Measurements from ENCODE around the gene ERC1.
A peak's percentile ranks its signal among the peaks of the same experiment; 100 is the strongest.

The ERC1 gene

DNA sequence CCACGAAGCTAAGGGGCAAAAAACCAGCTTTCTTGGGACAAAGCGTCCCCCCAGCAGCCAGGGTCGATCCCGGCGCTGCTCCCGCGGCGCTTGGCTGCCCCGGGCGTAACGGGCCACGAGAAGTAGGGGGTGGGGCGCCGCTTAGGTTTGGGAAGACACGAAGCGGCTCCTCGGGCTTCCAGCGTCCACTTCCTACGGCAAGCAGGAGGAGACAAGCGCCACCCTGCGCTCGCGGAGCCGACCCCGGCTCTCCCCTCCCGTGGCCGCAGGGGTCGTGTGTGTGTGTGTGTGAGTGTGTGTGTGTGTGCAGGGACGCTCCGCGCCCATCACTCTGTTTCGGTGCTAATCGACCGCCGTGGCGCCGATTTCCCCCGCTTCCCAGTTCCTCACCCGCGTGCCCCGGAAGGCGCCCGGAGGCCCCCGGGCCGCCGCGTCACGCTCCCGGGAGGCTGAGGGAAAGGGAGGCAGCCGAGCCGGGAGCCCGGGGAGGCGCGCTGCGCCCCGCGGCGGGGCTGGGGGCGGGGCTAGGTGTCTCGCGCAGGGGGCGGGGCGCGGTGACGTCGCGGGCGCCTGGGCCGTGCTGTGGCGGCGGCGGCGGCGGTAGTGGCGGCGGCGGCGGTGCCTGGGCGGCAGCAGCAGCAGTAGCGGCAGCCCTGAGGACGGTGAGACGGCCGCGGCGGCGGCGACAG, at the start of gene ERC1:
Gene ERC1, plus strand, starts transcription at position 563 of the 689 bp plus-strand sequence. CDS start 36,681 bp downstream, outside the sequence.
- DNase-seq (ENCODE audit: low read depth in 2 of 2): peak; percentile 83

DNA sequence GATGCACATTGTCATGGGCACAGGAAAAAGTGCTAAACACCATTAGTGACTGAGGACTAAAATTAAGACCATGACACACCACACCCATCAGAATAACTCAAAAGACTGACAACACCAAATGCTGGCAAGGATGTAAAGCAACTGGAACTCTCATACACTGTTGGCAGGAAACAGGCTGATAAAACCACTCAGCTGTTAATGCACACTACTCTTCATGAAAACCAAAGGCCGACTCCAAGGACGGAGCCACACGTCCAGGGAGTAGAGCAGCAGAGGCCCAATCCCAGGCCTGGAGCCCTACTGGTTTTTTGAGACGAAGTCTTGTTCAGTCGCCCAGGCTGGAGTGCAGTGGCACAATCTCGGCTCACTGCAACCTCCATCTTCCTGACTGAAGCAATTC, 48.0 kb upstream of the ERC1 start:
- no peak for DNase-seq (ENCODE audit: low read depth in 2 of 2)

DNA sequence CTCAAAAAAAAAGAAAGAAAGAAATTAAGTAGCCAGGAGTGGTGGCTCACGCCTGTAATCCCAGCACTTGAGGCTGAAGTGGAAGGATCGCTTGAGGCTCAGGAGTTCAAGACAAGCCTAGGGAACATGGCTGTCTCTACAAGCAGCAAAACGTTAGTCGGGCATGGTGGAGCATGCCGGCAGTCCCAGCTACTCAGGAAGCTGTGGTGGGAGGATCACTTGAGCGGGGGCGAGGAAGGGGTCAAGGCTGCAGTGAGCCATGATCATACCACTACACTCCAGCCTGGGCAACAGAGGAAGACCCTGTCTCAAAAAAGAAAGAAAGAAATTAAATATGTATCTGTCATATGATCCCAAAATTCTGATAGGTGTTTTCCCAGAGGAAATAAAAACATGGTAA, 46.8 kb upstream of the ERC1 start:
- DNase-seq (ENCODE audit: low read depth in 2 of 2): no peak

DNA sequence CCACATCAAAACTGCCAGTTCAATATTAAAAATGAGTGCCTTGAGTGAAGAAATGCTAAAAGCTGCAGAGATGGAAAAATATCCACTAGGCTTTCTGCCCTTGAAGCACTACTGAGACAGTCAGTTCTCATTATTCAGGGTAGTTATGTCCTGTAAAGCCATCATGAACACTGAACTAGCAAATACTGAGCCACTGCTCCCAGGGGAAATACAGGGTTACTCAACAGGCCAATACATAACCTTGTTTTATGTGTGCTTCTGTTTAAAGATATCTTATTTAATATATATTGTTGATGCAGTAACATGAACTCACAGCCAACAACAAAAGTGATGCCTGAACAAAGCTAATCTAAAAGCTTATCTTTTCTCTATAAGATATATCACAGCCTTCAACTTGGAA, 44.8 kb upstream of the ERC1 start:
- DNase-seq (ENCODE audit: low read depth in 2 of 2): no peak

DNA sequence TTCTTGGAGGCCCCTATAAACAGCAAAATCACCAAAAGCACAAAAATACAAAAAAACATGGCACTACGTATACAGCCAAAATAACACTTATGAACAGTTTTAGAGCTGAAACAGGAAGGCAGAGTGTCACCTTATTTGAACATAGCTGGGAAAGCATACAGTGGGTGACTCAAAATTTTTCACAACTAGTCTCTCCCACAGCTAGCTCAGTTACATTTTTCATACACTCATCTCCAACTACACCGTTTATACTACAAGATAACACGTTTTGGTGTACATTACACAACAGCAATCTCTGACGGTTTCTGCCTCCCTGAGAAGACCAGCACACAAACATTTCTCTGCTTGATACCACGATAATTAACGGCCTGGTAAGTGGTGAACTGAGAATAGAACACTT, 44.4 kb upstream of the ERC1 start:
- DNase-seq (ENCODE audit: low read depth in 2 of 2): no peak

DNA sequence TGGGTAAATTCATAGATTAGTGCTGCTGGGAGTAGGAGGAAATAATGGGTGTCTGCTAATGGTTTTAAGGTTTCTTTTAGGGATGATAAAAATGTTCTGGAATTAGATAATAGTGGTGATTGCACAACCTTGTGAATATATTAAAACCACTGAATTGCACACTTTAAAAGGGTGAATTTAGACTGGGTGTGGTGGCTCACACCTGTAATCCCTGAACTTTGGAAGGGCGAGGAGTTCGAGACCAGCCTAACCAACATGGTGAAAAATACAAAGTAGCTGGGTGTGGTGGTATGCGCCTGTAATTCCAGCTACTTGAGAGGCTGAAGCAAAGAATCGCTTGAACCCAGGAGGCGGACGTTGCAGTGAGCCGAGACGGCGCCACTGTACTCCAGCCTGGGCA, 42.8 kb upstream of the ERC1 start:
- DNase-seq (ENCODE audit: low read depth in 2 of 2): no peak

DNA sequence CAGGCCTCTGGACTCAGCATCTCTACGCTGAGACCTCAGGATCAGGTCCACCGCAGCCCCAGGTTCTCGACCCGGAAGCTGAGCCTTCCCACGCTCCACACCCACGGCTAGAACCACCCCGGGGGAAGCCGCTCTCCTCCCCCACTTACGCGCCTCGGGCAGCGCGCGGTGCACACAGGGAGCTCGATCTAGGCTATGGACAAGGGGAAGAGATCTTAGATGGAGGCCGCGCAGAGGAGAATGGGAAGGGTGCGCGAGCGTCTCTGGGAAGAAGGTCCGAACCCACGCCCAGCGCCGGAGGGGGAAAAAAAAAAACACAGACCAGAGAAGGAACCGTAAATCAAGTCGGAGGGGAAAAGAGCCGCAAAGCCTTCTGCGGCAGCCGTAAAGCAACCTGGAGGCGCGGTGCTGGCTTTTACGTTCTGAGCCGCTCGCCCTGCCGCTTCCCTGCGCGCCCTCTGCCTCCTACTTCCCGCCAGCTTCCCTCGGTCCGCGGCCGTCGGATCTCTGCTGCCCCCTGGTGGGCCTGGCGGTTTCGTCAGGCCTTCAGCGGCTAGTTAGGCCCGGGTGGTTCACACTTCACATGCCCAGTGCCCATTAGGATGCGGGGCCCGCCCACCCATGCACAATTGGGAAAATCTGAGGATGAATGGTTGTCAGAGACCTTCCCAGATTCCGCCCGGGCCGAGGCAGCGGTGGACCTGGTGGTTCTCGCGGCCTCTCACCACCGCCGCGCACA, 41.4 kb upstream of the ERC1 start, which contains the start of gene RAD52:
Gene RAD52, minus strand, starts transcription at position 242 of the 739 bp plus-strand sequence. CDS start 16,636 bp downstream, outside the sequence.
- DNase-seq (ENCODE audit: low read depth in 2 of 2): peak; percentile 96 to 98

DNA sequence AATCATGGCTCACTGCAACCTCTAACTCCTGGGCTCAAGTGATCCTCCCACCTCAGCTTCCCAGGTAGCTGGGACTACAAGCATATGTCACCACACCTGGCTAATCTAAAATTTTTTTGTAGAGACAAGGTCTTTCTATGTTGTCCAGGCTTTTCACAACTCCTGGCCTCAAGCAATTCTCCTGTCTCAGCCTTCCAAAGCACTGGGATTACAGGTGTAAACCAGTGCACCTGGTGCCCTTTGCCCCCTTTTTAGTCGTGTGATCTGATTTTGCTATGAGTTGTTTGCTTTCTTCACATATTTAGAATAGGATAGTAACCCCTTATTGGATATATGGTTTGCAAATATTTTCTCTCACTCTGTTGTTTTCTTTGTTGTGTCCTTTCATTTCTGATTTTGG, 39.8 kb upstream of the ERC1 start:
- no peak for DNase-seq (ENCODE audit: low read depth in 2 of 2)

DNA sequence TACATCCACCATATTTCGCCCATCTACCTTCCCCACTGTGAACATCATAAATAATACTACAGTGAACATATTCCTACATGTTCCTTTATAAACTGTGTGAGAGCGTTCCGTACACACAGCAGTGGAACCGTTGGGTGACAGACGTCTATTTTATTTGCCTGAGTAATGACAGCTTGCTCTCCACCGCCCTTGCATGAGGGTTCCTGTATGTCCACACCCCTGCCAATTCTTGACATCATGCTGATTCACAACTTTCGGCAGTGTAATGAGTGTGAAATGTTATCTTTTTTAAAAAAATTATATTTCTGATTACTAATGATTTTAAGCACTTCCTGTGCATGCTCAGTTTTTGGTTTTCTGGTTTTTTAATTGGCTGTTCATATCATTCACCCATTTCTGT, 37.2 kb upstream of the ERC1 start:
- DNase-seq (ENCODE audit: low read depth in 2 of 2): peak in 1 of 2 donors; percentile 13

DNA sequence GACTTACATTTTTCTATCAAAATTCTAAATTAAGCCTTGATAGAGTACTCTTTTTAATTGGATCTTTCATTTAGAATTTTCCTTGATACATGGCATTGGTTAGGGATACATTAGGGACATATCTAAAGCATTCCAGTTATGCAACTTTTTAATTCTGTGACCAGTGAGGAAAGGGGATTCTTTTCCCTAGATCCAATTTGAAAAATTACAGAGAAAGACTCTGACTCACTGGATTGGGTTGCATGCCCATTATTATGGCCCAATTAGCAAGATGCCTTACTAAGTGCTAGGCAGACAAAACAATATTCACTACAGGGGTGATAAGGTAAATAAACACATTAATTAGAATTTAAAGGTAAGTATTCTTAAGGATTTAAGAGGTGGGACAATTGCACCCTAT, 36.3 kb upstream of the ERC1 start:
- DNase-seq (ENCODE audit: low read depth in 2 of 2): no peak

DNA sequence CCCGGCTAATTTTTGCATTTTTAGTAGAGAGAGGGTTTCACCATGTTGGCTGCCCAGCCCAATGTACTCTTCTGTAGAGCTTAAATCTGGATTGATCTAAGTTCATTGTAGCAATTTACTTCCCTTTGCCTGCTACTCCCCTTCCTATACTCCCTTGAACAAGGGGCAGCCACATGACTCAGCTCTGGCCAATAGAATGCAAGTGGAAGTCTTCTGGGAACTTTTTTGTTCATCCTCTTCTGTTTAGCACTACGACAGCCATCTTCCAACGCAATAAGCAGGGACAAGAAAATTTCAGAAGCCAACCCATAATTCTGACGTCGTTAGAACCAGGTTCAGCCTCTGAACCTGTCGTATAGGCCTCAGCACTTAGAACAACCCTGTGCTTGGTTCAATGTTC, 35.1 kb upstream of the ERC1 start:
- DNase-seq (ENCODE audit: low read depth in 2 of 2): no peak

DNA sequence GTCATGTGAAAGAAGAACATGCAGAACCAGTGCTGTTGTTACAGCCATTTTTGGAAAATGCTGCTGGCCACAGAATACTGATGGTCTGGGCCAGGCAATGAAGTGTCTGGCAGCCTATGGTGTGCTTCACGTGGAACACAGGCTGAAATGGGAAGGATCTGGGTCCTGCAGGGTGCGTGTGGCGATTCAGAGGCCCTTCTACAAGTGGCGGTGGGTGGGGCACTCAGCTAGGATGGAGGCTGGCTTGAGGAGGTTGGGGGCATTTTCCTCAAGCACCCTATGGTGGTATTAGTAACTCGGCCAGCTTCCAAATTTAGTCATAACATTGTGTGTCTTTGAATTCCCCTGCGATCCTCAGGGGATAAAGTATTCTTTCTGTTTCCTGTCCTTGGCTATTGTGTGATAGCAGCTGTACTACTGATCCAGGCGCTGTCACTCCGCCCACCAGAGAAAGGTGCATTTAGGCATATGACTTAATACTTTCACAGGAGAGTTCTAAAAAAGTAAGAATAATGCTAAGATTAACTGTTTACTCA, 32.4 kb upstream of the ERC1 start:
- DNase-seq (ENCODE audit: low read depth in 2 of 2): no peak

DNA sequence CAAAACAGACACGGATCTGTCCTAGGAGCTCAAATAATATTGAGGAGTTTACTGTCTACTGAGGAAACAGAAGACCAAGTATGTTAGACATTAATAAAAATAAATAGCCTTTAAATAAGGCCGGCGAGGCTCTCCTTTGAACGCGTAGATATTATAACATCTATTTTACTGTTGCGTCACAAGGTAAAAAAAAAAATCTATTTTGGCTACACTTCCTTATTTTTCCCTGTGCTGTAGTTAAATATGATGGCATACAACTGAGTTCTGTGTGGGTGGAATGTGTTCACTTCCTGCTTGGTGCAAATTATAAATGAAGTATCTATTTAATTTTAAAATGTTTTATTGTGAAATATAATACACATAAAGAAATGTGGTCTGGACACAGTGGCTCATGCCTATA, 24.3 kb upstream of the ERC1 start:
- DNase-seq (ENCODE audit: low read depth in 2 of 2): no peak

DNA sequence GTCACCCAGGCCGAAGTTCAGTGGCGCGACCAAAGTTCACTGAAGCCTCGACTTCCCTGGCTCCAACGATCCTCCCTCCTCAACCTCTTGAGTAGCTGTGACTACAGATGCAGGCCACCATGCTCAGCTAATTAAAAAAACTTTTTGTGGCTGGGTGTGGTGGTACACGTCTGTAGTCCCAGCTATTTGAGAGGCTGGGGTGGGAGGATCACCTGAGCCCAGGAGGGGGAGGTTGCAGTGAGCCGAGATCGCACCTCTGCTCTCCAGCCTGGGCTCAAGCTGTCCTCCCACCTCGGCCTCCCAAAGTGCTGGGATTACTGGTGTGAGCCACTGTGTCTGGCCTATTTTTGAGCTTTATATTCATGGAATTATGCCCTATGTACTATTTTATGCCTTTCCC, 23.4 kb upstream of the ERC1 start:
- no peak for DNase-seq (ENCODE audit: low read depth in 2 of 2)

DNA sequence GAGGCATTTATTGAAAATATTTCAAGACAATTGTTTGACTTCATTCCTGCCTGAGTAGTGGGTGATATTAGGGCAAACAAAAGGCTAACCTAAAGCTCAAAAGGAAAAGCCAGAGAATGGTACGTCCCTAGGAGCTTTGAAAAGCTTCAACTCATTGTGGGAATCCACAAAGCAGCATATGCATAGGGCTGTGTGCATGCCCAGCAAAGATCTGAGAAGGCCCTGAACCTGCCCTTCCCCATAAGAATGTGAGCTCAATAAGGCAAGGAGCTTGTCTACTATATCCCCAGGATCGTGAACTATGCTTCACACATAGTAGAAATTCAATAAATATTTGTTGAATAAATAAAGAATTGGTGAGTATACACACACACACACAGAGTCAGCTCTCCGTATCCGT, 22.5 kb upstream of the ERC1 start:
- DNase-seq (ENCODE audit: low read depth in 2 of 2): no peak

DNA sequence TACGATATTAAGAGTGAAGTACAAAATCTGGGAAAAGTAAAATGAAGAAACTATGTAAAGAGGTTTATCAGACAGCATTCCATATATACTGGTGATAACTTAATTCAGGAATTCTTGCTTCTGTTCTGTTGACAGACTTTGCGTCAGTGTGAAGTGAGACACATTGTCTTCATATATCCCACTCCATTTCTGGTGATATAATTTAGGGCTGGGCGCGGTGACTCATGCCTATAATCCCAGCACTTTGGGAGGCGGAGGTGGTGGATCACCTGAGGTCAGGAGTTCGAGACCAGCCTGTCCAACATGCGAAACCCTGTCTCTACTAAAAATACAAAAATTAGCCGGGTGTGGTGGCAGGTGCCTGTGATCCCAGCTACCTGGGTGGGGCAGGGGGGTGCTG, 21.2 kb upstream of the ERC1 start:
- DNase-seq (ENCODE audit: low read depth in 2 of 2): no peak

DNA sequence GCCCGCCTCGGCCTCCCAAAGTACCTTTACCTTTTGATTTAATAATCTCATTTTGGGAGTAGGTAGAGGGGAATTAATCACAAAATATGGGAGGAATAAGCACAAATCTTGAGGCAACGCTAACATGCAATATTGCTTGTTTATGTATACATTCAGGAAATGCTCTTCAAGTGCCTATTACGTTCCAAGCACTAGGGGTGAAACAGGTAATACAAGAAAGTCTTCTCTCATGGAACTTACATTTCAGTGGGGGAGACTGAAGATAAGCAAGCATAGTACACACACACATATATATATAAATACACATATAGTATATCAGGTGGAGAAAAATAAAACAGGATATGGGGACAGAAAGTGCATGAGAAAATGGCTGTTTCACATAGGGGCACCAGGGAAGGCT, 19.0 kb upstream of the ERC1 start:
- DNase-seq (ENCODE audit: low read depth in 2 of 2): no peak

DNA sequence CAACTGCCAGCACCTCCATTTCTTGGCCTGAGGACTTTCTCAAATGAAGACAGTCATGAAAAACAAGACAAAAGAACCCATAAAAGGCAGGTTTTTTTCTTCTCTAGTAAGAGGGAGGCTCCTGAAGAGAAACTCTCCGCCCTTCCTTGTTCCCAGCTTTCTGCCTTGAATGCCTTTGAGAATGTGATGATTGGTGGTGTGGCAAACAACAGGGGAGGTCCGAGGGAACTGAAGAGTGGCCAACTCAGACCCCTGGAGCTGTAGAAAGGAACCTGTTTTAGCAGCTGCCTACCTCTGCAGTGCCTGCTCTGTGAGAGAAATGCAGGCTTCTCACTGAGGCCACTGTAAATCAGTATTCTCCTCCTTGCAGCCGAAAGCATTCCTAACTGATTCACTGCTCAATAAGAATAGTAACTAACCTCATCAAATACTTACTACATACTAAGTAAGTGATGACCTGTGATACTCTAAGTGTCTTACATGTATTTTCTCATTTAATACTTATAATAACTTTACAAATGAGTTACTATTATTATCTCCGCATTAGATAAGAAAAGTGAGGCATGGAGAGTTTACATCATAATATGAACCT, 16.7 kb upstream of the ERC1 start:
- DNase-seq (ENCODE audit: low read depth in 2 of 2): no peak

DNA sequence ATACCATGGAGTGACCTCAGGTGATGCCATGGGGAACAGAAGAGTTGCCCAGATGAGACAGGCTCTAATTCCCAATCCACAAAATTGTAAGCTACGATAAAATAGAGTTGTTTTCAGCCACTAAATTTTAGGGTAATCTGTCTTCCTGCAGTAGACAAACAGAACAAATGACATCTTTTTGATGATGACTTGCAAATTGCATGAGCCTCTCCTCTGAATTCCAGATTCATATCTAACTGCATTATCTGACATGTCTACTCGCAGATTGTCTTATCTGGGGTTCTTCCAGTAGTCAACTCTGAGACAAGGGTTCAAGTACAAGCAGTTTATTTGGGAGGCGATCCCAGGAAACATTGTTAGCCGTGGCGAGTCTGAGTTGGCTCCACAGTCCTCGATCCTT, 14.4 kb upstream of the ERC1 start:
- DNase-seq (ENCODE audit: low read depth in 2 of 2): no peak

DNA sequence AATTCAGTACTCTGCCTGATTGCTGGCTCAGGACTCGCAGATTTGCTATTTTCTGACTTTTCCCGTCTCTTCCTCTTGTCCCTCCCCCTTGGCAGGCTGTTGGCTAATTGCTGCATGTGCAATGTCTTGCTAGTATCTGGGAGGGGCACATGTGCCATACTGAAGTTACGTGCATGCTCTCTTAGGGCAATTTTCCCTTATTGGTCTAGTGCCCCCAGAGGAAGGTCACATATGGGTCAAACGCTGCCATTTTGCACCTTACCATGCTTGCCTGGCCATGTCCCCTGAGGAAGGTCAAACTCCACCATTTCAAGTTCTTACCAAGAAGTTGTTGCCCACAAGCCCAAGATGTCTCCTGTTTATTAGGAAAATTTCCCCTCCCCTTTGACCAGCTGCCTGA, 13.9 kb upstream of the ERC1 start:
- DNase-seq (ENCODE audit: low read depth in 2 of 2): no peak

DNA sequence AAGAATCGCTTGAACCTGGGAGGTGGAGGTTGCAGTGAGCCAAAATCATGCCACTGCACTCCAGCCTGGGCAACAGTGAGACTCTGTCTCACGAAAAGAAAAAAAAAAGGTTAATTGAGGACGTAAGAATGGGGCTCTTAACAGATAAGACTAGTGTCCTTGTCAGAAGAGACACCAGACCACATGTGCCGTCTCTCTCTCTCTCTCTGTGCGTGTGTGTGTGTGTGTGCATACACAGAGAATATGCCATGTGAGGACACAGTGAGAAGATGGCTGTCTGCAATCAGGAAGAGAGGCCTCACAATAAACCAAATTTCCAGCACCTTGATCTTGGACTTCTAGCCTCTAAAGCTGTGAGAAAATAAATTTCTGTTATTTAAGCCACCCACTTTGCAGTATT, 11.7 kb upstream of the ERC1 start:
- DNase-seq (ENCODE audit: low read depth in 2 of 2): no peak

DNA sequence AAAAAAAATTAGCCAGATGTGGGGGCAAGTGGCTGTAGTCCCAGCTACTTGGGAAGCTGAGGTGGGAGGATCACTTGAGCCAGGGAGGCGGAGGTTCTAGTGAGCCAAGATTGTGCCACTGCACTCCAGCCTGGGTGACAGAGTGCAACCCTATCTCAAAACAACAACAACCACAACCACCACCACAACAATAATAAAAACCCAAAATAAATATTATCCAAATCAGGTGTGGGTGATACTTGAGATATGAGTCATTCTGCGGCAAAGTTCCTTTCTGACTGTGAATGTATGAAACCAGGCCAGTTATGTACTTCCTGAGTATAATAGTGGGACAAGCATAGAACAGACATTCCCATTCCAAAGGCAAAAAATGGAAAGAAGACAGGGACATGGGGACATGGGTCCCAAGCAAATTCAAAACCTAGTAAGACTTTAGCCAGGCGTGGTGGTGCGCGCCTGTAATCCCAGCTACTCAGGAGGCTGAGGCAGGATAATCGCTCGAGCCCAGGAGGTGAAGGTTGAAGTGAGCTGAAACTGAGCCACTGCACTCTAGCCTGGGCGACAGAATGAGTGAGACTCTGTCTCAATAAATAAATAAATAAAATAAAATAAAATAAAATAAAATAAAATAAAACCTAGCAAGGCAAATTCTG, 9.7 kb upstream of the ERC1 start:
- no peak for DNase-seq (ENCODE audit: low read depth in 2 of 2)
